Stimulated activated CD8-positive, alpha-beta memory T cell treated with anti-CD3 and anti-CD28 coated beads, Interleukin-4, amount 100 ng/mL, for 1 hour (primary cell): ENCODE data around the gene ING3.

ENCODE experiments used
- DNase-seq, 2 donors: peaks; one replicate each; pipeline ENCODE4 v3.0.0-alpha.2; 2020; ENCODE audit warnings: low read depth in 2 of 2, low spot score in 1 of 2

Gene ING3

GRCh38 chr7:120950539-120951308, at the start of gene ING3:
Gene ING3 (plus strand): TSS chr7:120950777. CDS start chr7:120950897, 120 bp downstream.
- DNase-seq: peak; percentile 96 to 97

DNA sequence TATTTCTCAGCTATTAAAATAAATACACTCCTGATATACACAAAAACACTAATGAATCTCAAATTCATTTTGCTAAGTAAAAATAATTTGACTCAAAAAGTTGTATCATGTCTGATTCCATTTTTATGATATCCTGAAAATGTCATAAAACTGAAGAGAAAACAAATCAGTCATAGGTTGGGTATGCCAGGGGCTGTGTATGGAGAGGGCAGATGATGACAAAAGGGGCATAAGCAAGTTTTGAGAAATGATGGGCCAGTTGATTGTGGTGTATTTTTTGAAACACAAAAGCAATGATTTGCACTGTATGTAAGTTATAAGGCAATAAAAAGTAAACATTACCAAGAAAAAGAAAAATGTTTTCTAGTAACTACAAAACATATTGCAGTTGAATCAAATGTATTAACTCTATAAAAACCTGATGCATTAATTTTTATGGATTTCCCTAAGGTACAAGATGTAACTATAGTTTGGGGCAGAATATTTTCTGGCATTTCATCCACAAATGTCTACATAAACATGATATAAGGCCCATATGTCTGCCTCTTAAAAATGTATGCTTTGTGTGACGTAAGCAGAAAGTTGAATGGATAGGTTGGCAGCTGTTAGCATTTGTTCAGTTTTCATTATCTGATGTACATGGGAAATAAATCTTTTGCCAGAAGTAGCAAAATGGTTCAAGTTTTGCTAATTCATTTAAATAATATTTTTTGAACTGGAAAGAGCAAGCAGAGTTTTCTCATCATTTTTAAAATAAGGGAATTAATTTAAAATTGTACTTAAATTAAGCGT, 35.1 kb upstream of the ING3 start:
- no peak for DNase-seq

- no peak for DNase-seq
Observed at GRCh38 chr7:120916121-120916520, 34.5 kb upstream of the ING3 start.

GRCh38 chr7:120916538-120916937, 34.0 kb upstream of the ING3 start:
- no peak for DNase-seq

GRCh38 chr7:120919466-120919865, 31.1 kb upstream of the ING3 start:
- no peak for DNase-seq

DNA sequence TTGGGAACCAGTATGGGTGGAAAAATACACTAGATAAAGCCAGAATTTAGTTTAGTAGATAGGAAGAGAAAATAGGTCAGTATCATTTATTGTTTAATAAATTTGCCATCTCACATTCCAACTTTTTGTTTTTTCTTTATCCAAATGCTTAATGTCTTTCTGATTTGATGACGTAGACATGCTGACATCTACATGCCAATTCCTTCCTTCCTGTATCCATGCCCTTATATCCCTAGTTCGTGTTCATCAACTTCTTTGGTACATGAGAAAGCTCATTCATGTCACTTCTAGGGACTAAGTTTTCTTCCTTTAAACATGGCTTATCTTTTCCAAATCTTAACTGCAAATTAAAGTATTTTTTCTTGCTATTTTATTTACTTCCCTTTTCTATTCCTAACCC, 30.5 kb upstream of the ING3 start:
- DNase-seq: no peak

GRCh38 chr7:120920591-120921274, 29.8 kb upstream of the ING3 start:
- DNase-seq: no peak

GRCh38 chr7:120924837-120925236, 25.7 kb upstream of the ING3 start:
- no peak for DNase-seq

DNA sequence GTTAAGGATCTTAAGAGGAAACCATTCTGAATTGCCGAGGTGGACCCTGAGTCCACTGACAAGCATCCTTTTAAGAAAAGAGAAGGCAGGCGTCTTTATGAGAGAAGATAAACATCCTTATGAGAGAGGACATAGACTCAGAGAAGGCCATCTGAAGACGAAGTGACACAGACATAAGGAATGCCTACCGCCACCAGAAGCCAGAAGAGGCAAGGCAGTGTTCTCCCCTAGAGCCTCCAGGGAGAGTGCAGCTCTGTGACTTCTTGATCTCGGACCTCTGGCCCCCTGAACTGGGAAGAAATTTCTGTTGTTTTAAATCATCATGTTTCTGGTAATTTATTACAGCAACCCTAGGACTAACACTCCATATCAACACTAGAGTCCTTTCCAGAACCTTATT, 25.2 kb upstream of the ING3 start:
- DNase-seq: no peak

- DNase-seq: no peak
Observed at GRCh38 chr7:120926943-120927346, 23.6 kb upstream of the ING3 start.

GRCh38 chr7:120927454-120928103, 23.0 kb upstream of the ING3 start:
- DNase-seq: no peak

GRCh38 chr7:120931243-120931642, 19.3 kb upstream of the ING3 start:
- DNase-seq: no peak

DNA sequence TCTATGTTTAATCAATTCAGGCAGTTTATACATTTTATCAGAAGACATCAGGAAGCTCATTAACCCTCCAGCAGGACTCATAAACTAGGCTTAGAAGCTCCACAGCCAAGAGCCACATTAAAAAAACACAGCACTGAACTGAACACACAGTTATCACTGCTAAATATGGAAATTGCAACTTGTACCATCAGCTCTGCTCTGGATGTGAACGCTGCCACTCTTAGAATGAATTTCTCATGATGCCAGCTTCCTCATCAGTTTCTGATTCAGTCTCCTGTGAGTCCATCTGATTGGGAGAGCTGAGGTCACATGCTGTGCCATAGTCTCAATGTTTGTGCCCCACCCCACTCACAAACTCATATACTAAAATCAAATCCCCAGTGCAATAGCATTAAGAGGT, 17.1 kb upstream of the ING3 start:
- DNase-seq: no peak

- DNase-seq: no peak
Observed at GRCh38 chr7:120939345-120939744, 11.2 kb upstream of the ING3 start.

DNA sequence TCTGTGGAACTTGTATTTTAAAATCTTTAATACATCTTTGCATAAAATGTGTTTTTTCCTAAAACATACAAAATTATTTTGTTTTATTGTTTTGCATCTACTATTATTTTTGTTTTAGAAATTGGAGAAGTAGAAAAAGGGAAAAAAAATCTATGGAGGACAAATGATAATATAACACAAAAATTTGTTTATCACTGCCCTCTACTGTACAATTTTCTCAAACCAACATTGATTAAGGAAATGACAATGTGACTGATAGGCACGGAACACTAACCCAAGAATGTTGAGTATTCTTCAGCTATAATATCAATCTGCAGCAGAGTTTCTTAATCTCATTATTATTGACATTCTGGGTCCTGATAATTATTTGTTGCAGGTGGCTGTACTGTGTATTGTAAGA, 9.5 kb upstream of the ING3 start:
- no peak for DNase-seq

DNA sequence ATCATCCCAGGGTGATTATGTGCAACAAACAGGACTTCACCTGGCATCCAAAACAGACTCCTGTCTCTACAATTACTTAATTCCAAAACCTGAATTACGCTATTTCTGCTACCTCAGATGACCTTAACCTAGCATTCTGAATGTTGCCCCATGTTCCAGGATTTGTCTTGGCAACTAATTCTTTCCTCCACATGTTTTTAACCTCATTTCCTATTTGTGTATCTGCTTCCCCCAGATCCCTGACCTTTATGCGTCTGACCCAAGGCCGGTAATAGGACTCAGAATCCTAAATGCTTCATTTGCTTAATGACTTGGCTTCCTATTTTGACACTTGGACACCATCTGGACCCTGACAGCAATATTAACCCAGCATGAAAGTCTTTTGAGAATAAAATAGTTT, 8.7 kb upstream of the ING3 start:
- no peak for DNase-seq

DNA sequence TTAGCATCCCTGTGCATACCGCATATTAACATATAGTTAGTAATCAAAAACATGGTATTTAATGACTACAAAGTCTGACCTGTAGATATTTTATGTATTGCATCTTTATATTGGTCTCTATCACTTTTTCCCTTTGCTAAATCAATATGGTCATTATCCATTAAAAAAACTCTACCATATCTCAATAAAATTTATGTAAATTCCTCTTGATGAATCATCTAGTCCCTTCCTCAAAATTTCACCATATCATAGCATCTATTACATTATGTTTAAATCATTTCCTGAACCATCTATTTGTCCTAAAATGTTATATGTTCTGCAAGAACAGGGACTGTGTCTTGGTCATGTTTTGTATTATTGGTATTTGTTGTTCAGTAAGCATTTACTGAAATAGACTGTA, 7.7 kb upstream of the ING3 start:
- DNase-seq: no peak

DNA sequence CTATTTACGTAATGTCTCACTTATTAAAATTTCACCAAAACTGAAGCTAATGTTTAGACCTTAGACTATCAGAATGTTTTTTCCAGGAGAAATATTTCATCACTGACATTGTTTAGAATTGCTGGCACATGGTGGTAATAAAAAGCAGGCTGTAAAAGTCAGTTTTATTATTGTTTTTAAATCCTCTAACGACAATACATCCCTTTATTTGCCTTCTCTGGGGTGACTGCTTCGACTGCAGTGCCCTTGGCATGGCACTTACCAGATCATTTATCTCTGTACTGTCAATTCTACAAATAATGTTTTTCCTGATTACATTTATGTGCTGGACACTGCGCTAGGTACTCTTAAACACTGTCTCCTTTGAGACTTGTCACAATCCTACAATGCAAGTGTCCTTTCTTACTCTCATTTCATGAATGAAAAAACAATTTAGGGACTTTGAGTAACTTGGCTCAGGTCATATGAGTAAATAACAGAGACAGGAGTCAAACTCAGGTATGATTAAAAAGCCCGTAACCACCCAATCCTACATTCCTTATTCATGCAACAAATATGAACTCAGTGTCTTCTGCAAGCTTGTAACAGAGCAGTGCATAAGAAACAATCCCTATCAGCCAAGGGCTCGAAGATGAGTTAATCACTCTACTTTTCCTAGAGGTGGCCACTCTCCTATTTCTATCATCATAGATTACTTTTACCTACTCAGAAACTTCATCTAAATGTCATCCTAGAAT, 5.6 kb upstream of the ING3 start:
- DNase-seq: no peak

- DNase-seq: no peak
Observed at GRCh38 chr7:120947980-120948379, 2.6 kb upstream of the ING3 start.

- DNase-seq: no peak
Observed at GRCh38 chr7:120949393-120949911, 1.1 kb upstream of the ING3 start.
